PC-9 (cell line): ENCODE results near the gene CXCL16.

ENCODE experiments used
- CTCF ChIP-seq: fragments of 200-600 bp; sonication (generic); conservative IDR thresholded peaks from 2 replicates; pipeline ENCODE4 v1.6.1; 2017; ENCODE audit warnings: mixed run types, antibody characterized with exemption, mild to moderate bottlenecking, moderate library complexity
- EZH2 ChIP-seq: fragments of 200-600 bp; sonication (generic); IDR thresholded peaks from 2 replicates; pipeline ENCODE4 v1.8.0; 2017; ENCODE audit warnings: antibody characterized with exemption, low read depth

- TF ChIP-seq EZH2 (no peak), CTCF (no peak)
Observed at GRCh38 chr17:4740025-4740351, 260 bp upstream of the CXCL16 start.
